ENCODE data around the gene WFIKKN1. TPM values are rescaled to one million over a fixed set of nuclear protein-coding genes. Genes with fewer than 3 reads are reported as not detected.

WFIKKN1 gene
- total RNA-seq, 1 donor from 2014 or later = 8.5 TPM

GRCh38 chr16:657487-657886, 26.7 kb downstream of the WFIKKN1 start:
- no peak overlapping the region for H3K27ac Mint-ChIP-seq (ENCODE audit: unreplicated experiment)
- H3K27me3 Mint-ChIP-seq (ENCODE audit: low read depth) = no peaks in the 10 kb centered on the region
- no peak overlapping the region for H3K4me3 Mint-ChIP-seq
- TF ChIP-seq CTCF (conservative IDR thresholded peaks at IDR 0.05) = no peak
- H3K4me1 Mint-ChIP-seq = peaks cover 6% of the 10 kb centered on the region
- DNase-seq (ENCODE audit: low read depth, low spot score) = no peak
- H3K36me3 Mint-ChIP-seq (ENCODE audit: low read depth) = no peaks in the 10 kb centered on the region
- no peaks in the 10 kb centered on the region for H3K9me3 Mint-ChIP-seq

GRCh38 chr16:658679-659571, 28.1 kb downstream of the WFIKKN1 start:
- peak; percentile 12 for TF ChIP-seq CTCF (conservative IDR thresholded peaks at IDR 0.05)
- H3K4me3 Mint-ChIP-seq = no peak overlapping the region
- no peaks in the 10 kb centered on the region for H3K36me3 Mint-ChIP-seq (ENCODE audit: low read depth)
- H3K27me3 Mint-ChIP-seq (ENCODE audit: low read depth) = no peaks in the 10 kb centered on the region
- H3K27ac Mint-ChIP-seq (ENCODE audit: unreplicated experiment) = no peak overlapping the region
- H3K9me3 Mint-ChIP-seq = no peaks in the 10 kb centered on the region
- peaks cover 6% of the 10 kb centered on the region for H3K4me1 Mint-ChIP-seq
- DNase-seq (ENCODE audit: low read depth, low spot score) = no peak

- Mint-ChIP-seq H3K4me3 (no peak overlapping the region), H3K27me3 (ENCODE audit: low read depth) (no peaks in the 10 kb centered on the region), H3K36me3 (ENCODE audit: low read depth) (no peaks in the 10 kb centered on the region), H3K4me1 (peaks cover 6% of the 10 kb centered on the region), H3K27ac (ENCODE audit: unreplicated experiment) (no peak overlapping the region), H3K9me3 (no peaks in the 10 kb centered on the region)
- no peak for DNase-seq (ENCODE audit: low read depth, low spot score)
- TF ChIP-seq CTCF (conservative IDR thresholded peaks at IDR 0.05) = no peak
These were observed 28.8 kb downstream of the WFIKKN1 start for GRCh38 chr16:659618-660017.

GRCh38 chr16:660132-660458, 29.3 kb downstream of the WFIKKN1 start:
- no peak for DNase-seq (ENCODE audit: low read depth, low spot score)
- Mint-ChIP-seq H3K9me3 (no peaks in the 10 kb centered on the region), H3K36me3 (ENCODE audit: low read depth) (no peaks in the 10 kb centered on the region), H3K4me1 (peaks cover 6% of the 10 kb centered on the region), H3K27ac (ENCODE audit: unreplicated experiment) (no peak overlapping the region), H3K27me3 (ENCODE audit: low read depth) (no peaks in the 10 kb centered on the region), H3K4me3 (no peak overlapping the region)
- no peak for TF ChIP-seq CTCF (conservative IDR thresholded peaks at IDR 0.05)

GRCh38 chr16:660459-661183, 29.8 kb downstream of the WFIKKN1 start:
- Mint-ChIP-seq H3K4me3 (peak overlapping the region; percentile 49), H3K27ac (ENCODE audit: unreplicated experiment) (peak overlapping the region; percentile 19), H3K36me3 (ENCODE audit: low read depth) (no peaks in the 10 kb centered on the region), H3K27me3 (ENCODE audit: low read depth) (no peaks in the 10 kb centered on the region), H3K9me3 (no peaks in the 10 kb centered on the region), H3K4me1 (peaks cover 6% of the 10 kb centered on the region)
- peak; percentile 75 for DNase-seq (ENCODE audit: low read depth, low spot score)
- TF ChIP-seq CTCF (conservative IDR thresholded peaks at IDR 0.05) = peak; percentile 64

Measured in neural crest cell (in vitro differentiated cells).